NCI-H1694 (cell line): ENCODE measurements around the gene ZFYVE9.
"Not testable (repeated sequence)": the region's sequence is repeated elsewhere in the genome, so short reads cannot be mapped to it uniquely, and the experiment has no call there.

Experiments used
- DNase-seq: peaks from one replicate; lab custom pipeline; 2025; lab: John Stamatoyannopoulos, UW

Gene ZFYVE9, protein sequence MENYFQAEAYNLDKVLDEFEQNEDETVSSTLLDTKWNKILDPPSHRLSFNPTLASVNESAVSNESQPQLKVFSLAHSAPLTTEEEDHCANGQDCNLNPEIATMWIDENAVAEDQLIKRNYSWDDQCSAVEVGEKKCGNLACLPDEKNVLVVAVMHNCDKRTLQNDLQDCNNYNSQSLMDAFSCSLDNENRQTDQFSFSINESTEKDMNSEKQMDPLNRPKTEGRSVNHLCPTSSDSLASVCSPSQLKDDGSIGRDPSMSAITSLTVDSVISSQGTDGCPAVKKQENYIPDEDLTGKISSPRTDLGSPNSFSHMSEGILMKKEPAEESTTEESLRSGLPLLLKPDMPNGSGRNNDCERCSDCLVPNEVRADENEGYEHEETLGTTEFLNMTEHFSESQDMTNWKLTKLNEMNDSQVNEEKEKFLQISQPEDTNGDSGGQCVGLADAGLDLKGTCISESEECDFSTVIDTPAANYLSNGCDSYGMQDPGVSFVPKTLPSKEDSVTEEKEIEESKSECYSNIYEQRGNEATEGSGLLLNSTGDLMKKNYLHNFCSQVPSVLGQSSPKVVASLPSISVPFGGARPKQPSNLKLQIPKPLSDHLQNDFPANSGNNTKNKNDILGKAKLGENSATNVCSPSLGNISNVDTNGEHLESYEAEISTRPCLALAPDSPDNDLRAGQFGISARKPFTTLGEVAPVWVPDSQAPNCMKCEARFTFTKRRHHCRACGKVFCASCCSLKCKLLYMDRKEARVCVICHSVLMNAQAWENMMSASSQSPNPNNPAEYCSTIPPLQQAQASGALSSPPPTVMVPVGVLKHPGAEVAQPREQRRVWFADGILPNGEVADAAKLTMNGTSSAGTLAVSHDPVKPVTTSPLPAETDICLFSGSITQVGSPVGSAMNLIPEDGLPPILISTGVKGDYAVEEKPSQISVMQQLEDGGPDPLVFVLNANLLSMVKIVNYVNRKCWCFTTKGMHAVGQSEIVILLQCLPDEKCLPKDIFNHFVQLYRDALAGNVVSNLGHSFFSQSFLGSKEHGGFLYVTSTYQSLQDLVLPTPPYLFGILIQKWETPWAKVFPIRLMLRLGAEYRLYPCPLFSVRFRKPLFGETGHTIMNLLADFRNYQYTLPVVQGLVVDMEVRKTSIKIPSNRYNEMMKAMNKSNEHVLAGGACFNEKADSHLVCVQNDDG (N-terminal part only)

DNA sequence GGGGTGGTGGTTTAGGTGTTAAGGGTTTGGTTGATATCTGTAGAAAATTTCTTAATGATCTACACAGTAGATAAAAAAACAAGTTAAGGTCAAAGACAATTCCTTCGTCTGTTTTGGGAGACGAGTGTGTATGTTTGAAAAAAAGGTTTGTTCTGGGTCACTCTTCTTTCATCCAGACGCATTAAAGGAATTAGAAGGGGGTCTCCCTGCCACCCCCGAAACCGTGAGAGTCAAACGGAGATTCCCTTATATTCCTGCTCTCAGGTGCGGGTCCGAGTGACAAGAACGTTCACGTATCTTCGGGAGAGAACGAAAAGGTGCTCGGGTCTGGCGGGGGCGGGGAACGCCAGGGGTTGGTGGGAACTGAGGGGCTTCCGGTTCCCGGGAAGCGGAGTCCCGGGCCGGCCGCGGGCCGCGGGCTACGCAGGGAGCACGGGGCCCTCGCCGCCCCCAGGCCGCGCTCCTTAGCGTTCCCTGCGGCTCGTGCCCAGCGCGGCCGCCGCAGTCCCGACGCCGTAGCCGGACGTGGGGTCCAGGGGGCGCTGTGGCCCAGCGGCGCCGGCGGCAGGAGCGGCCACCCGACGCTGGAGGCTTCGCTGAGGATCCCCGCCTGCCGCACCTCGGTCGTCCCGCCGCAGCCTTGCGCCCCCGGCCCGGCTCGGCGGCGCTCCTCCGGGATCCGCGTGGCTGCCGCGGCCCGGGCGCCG lies at the start of gene ZFYVE9:
Gene ZFYVE9 (plus strand): TSS at position 577 of the 707 bp plus-strand sequence. CDS start 91,118 bp downstream, outside the sequence.
- peak; percentile 28 for DNase-seq

DNA sequence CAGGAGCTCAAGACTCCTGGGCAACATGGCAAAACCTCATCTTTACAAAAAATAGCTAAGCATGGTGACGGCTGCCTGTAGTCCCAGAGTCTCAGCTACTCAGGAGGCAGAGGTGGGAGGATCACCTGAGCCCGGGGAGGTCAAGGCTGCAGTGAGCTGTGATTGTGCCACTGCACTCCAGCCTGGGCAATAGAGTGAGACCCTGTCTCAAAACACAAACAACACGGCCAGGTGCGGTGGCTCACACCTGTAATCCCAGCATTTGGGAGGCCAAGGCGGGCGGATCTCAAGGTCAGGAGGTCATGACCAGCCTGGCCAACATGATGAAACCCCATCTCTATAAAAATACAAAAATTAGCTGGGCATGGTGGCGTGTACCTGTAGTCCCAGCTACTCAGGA lies 47.6 kb upstream of the ZFYVE9 start:
- DNase-seq: not testable (repeated sequence)

DNA sequence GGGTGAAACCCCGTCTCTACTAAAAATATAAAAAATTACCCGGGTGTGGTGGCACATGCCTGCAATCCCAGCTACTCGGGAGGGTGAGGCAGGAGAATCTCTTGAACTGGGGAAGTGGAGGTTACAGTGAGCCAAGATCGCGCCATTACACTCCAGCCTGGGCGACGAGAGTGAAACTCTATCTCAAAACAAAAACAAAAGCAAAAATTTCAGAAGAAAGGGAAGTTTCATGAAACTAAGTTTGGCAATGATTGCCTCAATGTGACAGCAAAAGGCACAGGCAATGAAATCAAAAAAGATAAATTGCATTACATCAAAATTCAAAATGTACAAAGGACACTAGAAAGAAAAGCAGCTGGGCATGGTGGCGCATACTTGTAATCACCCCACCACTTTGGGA lies 45.7 kb upstream of the ZFYVE9 start:
- no peak for DNase-seq

DNA sequence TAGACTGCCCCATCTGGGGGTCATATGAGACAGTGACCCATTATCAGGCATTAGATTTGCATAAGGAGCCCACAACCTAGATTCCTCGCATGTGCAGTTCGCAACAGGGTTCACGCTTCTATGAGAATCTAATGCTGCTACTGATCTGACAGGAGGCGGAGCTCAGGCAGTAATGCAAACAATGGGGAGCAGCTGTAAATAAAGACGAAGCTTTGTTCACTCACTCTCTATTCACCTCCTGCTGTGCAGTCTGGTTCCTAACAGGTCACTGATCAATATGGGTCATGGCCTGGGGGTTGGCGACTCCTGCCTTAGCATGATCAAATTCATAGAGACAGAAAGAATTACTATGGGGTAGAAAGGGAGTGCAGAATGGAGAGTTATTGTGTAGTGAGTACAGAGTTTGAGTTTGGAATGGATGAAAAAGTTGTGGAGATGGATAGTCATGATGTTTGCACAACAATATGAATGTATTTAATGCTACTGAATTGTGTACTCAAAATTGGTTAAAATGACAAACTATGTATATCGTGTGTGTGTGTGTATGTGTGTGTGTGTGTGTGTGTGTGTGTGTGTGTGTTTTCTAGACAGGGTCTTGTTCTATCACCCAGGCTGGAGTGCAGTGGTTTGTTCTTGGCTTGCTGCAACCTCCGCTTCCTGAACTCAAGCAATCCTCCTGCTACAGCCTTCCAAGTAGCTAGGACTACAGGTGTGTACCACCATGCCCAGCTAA lies 43.6 kb upstream of the ZFYVE9 start:
- DNase-seq: no peak

DNA sequence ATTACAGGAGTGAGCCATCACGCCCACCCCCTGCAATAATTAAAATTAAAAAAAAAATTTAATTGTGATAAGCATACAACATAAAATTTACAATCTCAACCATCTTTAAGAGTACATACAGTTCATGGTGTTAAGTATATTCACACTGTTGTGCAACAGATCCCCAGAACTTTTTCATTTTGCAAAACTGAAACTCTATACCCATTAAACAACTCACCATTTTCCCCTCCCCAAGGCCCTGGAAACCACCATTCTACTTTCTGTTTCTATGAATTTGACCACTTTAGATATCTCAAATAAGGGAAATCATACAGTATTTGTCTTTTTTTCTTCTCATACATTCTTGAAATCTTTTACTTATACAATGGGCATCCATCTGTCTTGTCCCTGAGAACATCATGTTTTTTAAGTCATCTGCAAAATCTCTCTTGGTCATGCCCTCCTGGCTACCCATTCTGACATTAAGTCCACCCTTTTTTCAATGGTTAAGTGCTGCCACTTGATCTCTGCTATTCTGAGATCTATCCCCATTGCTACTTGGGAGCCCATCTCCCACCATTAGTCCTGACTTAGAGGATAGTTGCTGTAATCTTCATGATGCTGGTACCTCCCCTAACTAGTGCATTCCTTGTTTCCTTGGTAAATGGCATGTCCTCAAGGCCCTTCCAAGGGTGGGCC lies 39.4 kb upstream of the ZFYVE9 start:
- no peak for DNase-seq

DNA sequence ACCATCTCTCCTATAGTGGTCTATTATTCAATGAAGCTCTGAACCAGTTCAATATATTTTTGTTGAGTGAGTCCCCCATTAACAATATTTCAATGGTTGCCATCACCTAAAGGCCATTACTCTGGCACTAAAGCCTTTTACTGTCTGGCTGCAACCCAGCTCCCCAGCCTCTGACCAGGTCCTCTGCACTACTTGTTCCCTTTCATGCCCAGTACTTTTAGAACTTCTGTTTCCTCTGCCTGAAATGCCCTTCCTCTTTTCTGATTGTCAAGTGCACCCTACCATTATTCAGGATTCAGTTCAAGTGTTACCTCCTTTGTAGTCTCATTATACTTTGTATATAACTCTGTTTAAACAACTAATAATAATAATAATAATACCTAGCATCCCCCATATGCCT lies 30.4 kb upstream of the ZFYVE9 start:
- DNase-seq: no peak

DNA sequence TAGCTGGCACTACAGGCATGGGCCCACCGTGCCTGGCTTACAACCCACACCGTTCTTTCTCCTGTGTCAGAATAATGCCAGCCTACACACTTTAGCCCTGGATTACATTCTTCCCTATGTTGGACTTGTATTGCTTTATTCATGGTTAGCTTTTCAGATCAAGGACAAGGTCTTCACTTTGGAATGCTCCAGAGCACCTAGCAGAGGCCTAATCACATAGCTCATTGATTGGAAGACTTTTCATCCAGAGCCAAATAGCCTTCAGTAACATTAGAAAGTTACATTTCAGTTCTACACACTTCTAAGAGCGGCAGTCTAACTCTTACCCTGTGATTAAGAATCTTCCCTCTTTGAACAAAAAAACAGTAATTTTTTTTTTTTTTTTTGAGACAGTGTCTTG lies 29.4 kb upstream of the ZFYVE9 start:
- no peak for DNase-seq

DNA sequence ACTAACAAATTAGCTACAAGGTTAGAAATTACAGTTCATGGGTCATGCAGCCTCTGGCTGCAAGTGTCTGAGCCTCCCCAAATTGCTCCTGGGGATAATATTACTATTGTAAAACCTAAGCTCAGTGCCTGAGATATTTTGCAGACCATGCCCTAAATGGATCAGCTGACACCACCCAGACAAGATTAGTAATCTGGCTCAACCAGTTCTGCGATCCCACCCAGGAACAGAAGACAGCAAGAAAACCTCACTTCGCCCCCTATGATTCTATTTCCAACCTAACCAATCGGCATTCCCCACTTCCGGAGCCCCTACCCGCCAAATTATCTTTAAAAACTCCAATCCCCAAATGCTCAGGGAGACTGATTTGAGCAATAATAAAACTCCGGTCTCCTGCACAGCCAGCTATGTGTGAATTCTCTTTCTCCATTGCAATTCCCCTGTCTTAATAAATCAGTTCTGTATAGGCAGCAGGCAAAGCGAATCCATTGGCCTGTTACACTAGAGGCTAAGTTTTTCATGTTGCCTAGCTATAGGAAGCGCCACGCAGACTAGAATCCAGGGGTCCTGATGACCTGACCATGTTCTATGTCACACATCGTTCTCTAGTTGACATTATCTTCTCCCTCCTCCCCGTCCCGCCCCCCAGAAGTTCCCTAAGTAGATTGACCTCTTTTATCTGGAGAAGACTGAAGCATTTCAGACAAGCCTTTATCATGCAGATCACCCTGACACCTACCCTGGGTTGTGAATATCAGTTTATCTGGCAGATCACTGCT lies 22.4 kb upstream of the ZFYVE9 start:
- DNase-seq: no peak

DNA sequence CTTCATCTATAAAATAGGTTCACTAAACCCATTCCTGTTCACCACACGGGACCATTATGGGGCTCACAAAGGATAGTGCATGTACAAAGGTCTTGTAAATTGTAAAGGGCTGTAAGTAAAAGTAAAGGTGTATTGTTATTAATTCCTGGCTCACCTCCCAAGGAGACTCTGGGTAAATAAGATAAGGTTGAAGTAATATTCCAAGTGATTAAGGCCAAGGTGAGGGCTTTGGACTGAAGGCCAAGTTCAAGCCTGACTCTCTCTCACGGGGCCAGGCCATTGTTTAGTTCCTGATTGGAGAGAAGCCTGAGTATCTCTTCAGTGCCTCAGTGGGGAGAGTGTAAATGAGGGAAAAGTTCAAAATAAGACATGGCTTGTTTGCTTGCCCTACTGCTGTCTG lies 19.5 kb upstream of the ZFYVE9 start:
- DNase-seq: no peak

DNA sequence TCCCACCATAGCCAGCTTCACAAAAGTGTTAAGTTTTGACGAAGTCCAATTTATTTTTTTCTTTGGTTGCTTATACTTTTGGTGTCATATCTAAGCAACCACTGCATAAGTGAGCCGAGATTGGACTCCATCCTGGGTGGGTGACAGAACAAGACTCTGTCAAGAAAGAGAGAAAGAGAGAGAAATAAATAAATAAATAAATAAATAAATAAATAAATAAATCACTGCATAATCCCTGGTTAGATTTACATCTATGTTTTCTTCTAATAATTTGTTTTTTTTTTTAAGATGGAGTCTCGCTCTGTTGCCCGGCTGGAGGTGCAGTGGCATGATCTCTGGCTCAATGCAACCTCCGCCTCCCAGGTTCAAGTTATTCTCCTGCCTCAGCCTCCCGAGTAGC lies 18.3 kb upstream of the ZFYVE9 start:
- no peak for DNase-seq

DNA sequence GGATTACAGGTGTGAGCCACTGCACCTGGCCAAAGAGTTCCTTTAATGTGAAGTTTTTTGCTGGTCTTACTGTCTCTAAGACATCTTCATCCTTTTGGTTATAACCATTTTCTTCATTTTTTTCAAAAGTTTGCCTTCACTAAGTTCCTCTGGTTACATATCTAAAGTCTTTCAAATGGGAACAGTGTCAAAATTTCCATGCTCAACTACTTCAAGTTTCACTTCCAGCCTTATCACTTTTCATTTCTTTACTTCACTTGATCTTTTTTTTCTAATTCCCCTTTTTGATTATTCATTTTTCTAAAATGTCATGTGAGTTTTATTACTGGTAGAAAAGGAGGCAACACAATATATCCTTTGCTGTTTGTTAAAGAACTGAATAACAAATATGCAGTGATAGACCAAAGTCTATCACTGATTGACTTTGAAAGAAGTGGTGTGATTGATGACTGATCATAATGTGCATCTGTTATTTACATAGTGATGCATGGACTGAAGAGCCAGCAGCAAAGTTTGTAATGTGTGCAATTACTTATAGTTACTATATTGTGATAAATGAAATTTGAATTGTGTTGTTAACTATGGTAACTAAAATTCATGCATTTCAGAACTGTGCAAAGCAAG lies 16.0 kb upstream of the ZFYVE9 start:
- no peak for DNase-seq

DNA sequence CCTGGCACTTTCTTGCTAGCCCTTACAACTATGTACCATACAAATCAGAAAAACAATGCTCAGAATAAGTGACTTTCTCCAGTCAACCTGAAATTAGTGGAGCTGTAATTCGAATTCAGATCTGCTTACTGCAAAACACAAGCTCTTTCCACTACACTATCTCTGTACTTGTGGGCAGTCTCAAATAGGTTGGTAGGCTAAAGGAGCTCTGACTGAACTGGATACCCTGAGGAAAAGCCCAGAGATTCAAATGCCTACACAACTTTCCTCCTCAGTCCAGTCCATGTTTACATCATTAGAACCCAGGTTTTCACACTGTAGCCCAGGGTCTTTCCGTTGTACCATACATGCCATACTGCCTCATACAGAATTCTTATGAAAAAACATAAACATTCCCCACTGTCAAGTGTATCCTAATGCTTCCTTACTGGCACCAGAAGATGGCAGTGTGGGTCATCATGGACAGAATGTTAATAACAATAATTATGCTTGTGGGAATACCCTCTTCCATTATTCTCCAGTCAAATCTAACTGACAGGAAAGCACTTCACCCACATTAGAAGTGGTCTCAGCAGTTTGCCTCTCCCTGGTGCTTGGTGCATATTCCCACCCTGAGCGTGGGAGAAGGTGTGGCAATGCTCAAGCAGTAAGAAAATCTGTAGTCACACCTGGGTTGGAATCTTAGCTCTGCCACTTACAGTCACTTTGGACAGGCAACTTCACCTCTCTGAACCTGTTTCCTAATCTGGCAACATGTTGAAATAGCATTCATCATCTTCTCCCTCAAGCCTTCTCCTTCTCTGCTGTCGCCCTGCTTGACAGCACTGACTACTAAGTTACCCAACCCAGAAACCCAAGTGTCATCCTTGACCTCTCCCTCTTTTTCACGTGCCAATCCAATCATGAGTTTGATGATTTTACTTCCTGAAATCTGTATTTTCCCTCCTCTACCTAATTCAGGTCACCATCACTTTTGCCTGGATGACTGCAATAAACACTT lies 14.4 kb upstream of the ZFYVE9 start:
- DNase-seq: peak; percentile 66

DNA sequence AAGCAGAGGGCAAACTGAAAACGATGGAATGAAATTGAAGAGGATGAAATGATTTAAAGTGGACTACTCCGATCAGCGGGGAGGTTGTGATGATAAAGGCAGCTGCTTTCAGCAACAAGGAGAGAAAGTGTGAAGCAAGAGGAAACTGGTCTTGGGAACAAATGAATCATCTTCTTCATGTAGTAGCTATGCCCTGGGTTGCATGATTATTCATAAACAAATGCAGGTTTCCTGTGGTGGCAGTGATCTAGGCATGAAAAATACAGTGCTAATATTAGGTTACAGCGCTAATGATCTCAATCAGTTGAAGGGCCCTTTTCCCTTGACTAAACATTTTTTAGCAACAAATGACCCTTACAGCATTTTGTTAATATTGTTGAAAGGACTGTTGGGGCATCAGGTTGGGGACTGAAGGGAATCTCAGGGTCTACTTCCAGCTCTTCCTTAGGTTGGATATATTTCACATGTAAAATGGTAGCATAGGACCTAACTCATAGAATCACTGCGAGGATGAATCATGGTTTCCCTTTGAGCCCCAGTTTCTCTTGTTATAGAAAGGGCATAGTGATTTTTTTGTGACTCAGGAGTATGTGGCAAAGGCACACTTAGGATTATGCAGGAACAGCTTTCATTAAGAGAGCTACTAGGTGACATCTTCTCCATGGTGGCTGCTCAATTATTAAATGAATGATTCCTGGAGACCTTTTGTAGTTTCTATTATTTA lies 1.9 kb upstream of the ZFYVE9 start:
- no peak for DNase-seq

DNA sequence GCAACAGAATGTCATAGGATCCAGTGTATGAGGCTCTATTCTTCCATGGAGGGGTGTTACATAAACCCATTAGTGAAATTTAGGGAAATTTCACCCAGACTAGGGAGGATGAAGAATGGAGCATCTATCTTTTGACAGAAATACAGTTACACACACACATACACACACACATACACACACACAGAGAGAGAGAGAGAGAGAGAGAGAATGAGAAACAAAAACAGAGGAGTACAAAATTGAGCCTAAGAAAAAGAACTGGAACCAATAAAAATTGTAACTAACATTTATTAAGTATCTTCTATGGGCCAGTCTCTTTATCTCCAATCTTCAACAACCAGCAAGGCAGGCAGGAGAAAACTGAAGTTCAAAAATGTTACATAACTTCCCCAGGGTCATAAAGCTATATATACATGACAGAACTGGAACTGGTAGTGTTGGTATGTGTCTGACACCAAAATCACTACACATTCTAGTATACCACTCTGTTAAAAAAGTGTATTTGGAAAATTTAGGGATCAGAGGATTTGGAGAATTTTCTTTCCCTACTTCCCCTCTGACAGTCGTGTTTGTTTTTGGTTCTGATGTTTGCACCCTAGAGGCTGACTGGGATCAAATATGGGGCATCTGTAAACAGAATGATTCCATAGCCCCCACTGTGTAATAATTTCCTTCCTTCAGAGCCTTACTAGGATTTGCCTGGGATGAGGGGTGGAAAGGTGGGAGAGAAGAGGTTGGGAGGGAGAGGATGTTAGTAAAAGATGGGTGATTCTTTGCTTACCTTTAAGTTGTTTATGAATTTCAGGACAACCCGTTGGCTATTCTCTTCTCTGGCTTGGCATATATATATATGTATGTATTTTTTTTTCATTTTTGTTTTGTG lies 1.0 kb upstream of the ZFYVE9 start:
- DNase-seq: no peak

DNA sequence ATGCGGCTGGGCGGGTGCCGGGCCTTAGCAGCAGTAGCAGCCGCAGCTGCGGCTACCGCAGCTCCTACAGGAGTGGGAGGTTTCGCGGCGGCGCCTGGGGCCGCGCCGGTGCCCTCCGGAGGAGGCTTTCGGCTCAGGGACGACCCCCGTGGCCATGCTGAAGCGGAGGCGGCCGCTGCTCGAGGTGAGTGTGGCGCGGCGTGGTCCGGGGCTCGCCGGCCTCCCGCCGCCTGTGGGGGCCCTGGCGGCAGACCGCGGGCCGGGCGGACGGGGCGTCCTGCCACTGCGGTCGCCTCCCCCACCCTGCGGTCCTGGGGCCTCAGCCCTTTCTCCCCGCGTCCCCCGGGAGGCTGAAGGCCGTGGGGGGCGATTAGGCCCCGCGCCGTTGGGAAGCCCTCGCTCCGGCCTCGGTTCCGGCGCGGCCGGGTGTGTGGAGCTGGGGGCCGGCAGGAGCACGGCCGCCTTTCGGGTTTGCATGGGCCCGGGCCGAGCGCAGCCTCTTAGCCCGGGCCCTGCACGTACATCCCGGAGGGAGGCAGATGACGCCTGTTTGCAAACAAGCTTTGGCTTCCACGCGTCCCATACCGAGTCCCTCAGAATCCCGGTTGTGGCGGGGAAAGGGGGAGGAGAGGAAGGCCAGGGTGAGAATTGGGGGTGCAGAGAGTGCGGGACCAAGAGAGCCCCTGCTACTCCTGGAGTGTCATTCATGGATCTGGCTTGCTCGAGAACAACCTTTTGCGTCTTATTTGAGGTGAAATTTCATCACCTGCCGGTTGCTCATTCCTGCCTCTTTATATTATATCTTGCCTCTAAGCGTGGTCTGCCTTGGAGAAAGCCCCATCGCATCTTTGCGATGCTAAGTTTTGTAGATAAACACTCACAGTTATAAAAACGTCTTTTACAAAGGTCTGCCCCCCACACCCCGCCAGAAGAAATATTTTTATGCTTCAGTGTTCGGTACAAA lies 613 bp downstream of the ZFYVE9 start:
- peak; percentile 20 for DNase-seq
